Measurements from ENCODE around the gene CRYBG1.
"Not testable (repeated sequence)": the region's sequence is repeated elsewhere in the genome, so short reads cannot be mapped to it uniquely, and the experiment has no call there.

CRYBG1 gene

GRCh38 chr6:106379951-106380350 lies 19.4 kb downstream of the CRYBG1 start:
- DNase-seq, result no peak

GRCh38 chr6:106380407-106380806 lies 19.9 kb downstream of the CRYBG1 start:
- no peak for DNase-seq

- no peak for DNase-seq
Measured at GRCh38 chr6:106381223-106381622, 20.7 kb downstream of the CRYBG1 start.

- no peak for DNase-seq
Measured at GRCh38 chr6:106381881-106382280, 21.4 kb downstream of the CRYBG1 start.

- DNase-seq, result no peak
Measured at GRCh38 chr6:106383573-106383972, 23.1 kb downstream of the CRYBG1 start.

- DNase-seq, result no peak
Measured at GRCh38 chr6:106385530-106385929, 25.0 kb downstream of the CRYBG1 start.

GRCh38 chr6:106387875-106388274 lies 27.4 kb downstream of the CRYBG1 start:
- DNase-seq, result no peak

GRCh38 chr6:106390088-106390487 lies 29.6 kb downstream of the CRYBG1 start:
- no peak for DNase-seq

GRCh38 chr6:106396426-106397220 lies 36.1 kb downstream of the CRYBG1 start:
- DNase-seq, result no peak

- no peak for DNase-seq
Measured at GRCh38 chr6:106397431-106397830, 36.9 kb downstream of the CRYBG1 start.

- no peak for DNase-seq
Measured at GRCh38 chr6:106398621-106399020, 38.1 kb downstream of the CRYBG1 start.

GRCh38 chr6:106405044-106405443 lies 44.5 kb downstream of the CRYBG1 start:
- DNase-seq, result not testable (repeated sequence)

- no peak for DNase-seq
Measured at GRCh38 chr6:106411056-106411455, 50.5 kb downstream of the CRYBG1 start.

- no peak for DNase-seq
Measured at GRCh38 chr6:106411643-106412200, 51.2 kb downstream of the CRYBG1 start.

- no peak for DNase-seq
Measured at GRCh38 chr6:106413016-106413415, 52.5 kb downstream of the CRYBG1 start.

- DNase-seq, result no peak
Measured at GRCh38 chr6:106413722-106414121, 53.2 kb downstream of the CRYBG1 start.

- DNase-seq, result no peak
Measured at GRCh38 chr6:106415921-106416320, 55.4 kb downstream of the CRYBG1 start.

- DNase-seq, result no peak
Measured at GRCh38 chr6:106417572-106418147, 57.1 kb downstream of the CRYBG1 start.

GRCh38 chr6:106419900-106420613 lies 59.5 kb downstream of the CRYBG1 start:
- DNase-seq, result no peak

- no peak for DNase-seq
Measured at GRCh38 chr6:106421496-106421895, 61.0 kb downstream of the CRYBG1 start.

- DNase-seq, result no peak
Measured at GRCh38 chr6:106422534-106422933, 62.0 kb downstream of the CRYBG1 start.

- DNase-seq, result no peak
Measured at GRCh38 chr6:106425382-106425781, 64.9 kb downstream of the CRYBG1 start.

- DNase-seq, result no peak
Measured at GRCh38 chr6:106426250-106426970, 65.9 kb downstream of the CRYBG1 start.

Data from activated T-cell treated with anti-CD3 and anti-CD28 coated beads, Interleukin-2, amount 50 U/mL, for 1 hour (primary cell).